KOPT-K1 (cell line): ENCODE measurements around the gene ALOX12B.
"Not testable (repeated sequence)": the region's sequence is repeated elsewhere in the genome, so short reads cannot be mapped to it uniquely, and the experiment has no call there.

Experiments
- H3K27ac ChIP-seq: fragments of 200-600 bp; sonication (generic); 2 replicates; pipeline ENCODE4 v1.5.1; 2016; ENCODE audit warnings: antibody characterized with exemption, mild to moderate bottlenecking, low read depth, low read length; ENCODE audit not compliant: poor library complexity, severe bottlenecking
- H3K36me3 ChIP-seq: fragments of 200-600 bp; sonication (generic); 2 replicates; pipeline ENCODE4 v1.5.1; 2017; ENCODE audit warnings: antibody characterized with exemption, mild to moderate bottlenecking, low read length, moderate library complexity; ENCODE audit not compliant: insufficient read depth
- H3K9me3 ChIP-seq: fragments of 200-600 bp; sonication (generic); 2 replicates; pipeline ENCODE4 v1.5.1; 2017; ENCODE audit warnings: antibody characterized with exemption, low read length, mild to moderate bottlenecking; ENCODE audit not compliant: insufficient read depth, poor library complexity, severe bottlenecking

ALOX12B gene

GRCh38 chr17:8080208-8080798, 7.2 kb downstream of the ALOX12B start:
- Histone ChIP-seq H3K27ac (no peak overlapping the region), H3K9me3 (no peaks in the 10 kb centered on the region), H3K36me3 (no peaks in the 10 kb centered on the region)

GRCh38 chr17:8079291-8080207, 8.0 kb downstream of the ALOX12B start:
- no peaks in the 10 kb centered on the region for H3K9me3 ChIP-seq
- H3K27ac ChIP-seq, result no peak overlapping the region
- no peaks in the 10 kb centered on the region for H3K36me3 ChIP-seq

GRCh38 chr17:8077939-8078338, 9.6 kb downstream of the ALOX12B start:
- not testable (repeated sequence) for H3K27ac ChIP-seq, H3K9me3 ChIP-seq, H3K36me3 ChIP-seq

GRCh38 chr17:8076502-8077266, 10.8 kb downstream of the ALOX12B start:
- H3K9me3 ChIP-seq, result no peaks in the 10 kb centered on the region
- no peak overlapping the region for H3K27ac ChIP-seq
- no peaks in the 10 kb centered on the region for H3K36me3 ChIP-seq

- H3K27ac ChIP-seq, result no peak overlapping the region
- no peaks in the 10 kb centered on the region for H3K36me3 ChIP-seq
- H3K9me3 ChIP-seq, result no peaks in the 10 kb centered on the region
Measured at GRCh38 chr17:8075574-8076342, 11.8 kb downstream of the ALOX12B start.

GRCh38 chr17:8075081-8075480, 12.4 kb downstream of the ALOX12B start:
- H3K9me3 ChIP-seq, result no peaks in the 10 kb centered on the region
- no peaks in the 10 kb centered on the region for H3K36me3 ChIP-seq
- H3K27ac ChIP-seq, result no peak overlapping the region

GRCh38 chr17:8074554-8074953, 13.0 kb downstream of the ALOX12B start:
- no peaks in the 10 kb centered on the region for H3K36me3 ChIP-seq
- no peak overlapping the region for H3K27ac ChIP-seq

GRCh38 chr17:8073627-8074484, 13.7 kb downstream of the ALOX12B start:
- no peak overlapping the region for H3K27ac ChIP-seq
- H3K9me3 ChIP-seq, result no peaks in the 10 kb centered on the region

More at GRCh38 chr17:8074554-8074953, 13.0 kb downstream of the ALOX12B start:
- H3K9me3 ChIP-seq, result no peaks in the 10 kb centered on the region

GRCh38 chr17:8072729-8073461, 14.6 kb downstream of the ALOX12B start:
- Histone ChIP-seq H3K27ac (no peak overlapping the region), H3K36me3 (no peaks in the 10 kb centered on the region), H3K9me3 (no peaks in the 10 kb centered on the region)

More at GRCh38 chr17:8073627-8074484, 13.7 kb downstream of the ALOX12B start:
- no peaks in the 10 kb centered on the region for H3K36me3 ChIP-seq

GRCh38 chr17:8072341-8072728, 15.2 kb downstream of the ALOX12B start:
- H3K27ac ChIP-seq, result no peak overlapping the region
- no peaks in the 10 kb centered on the region for H3K9me3 ChIP-seq
- no peaks in the 10 kb centered on the region for H3K36me3 ChIP-seq

GRCh38 chr17:8071496-8071895, 16.0 kb downstream of the ALOX12B start:
- Histone ChIP-seq H3K27ac (no peak overlapping the region), H3K9me3 (no peaks in the 10 kb centered on the region), H3K36me3 (no peaks in the 10 kb centered on the region)

GRCh38 chr17:8069587-8069860, 18.0 kb downstream of the ALOX12B start:
- Histone ChIP-seq H3K9me3 (no peaks in the 10 kb centered on the region), H3K27ac (no peak overlapping the region), H3K36me3 (no peaks in the 10 kb centered on the region)

GRCh38 chr17:8068736-8069586, 18.6 kb downstream of the ALOX12B start:
- Histone ChIP-seq H3K36me3 (no peaks in the 10 kb centered on the region), H3K9me3 (no peaks in the 10 kb centered on the region), H3K27ac (no peak overlapping the region)
